ENCODE results near the gene SECISBP2.

The SECISBP2 gene

GRCh38 chr9:89382026-89382986, 64.0 kb downstream of the SECISBP2 start:
- DNase-seq (ENCODE audit: low spot score): no peak

- DNase-seq (ENCODE audit: low spot score): no peak
These were observed 64.9 kb downstream of the SECISBP2 start for GRCh38 chr9:89383030-89383720.

GRCh38 chr9:89383721-89384300, 65.5 kb downstream of the SECISBP2 start:
- DNase-seq (ENCODE audit: low spot score): no peak

- DNase-seq (ENCODE audit: low spot score): no peak
These were observed 66.5 kb downstream of the SECISBP2 start for GRCh38 chr9:89384783-89385182.

DNA sequence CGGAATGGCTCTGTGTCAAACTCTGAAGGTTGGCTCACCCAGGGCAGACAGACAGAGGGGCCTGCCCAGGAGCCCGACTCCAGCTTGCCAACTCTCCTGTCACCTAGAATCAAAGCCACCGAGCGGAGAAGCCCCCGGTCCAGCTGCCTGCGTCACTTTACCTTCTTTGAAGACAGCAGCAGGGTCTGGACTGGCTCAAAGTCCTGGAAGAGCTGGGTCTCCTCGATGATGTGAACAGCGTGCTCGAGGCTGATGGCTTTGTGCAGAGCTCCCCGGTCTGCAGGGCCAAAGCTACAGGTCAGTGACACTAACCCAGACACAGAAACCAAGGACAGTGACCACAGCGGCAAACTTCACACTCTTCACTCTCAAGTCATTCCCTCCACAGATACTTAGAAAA, 67.9 kb downstream of the SECISBP2 start:
- DNase-seq (ENCODE audit: low spot score): no peak

DNA sequence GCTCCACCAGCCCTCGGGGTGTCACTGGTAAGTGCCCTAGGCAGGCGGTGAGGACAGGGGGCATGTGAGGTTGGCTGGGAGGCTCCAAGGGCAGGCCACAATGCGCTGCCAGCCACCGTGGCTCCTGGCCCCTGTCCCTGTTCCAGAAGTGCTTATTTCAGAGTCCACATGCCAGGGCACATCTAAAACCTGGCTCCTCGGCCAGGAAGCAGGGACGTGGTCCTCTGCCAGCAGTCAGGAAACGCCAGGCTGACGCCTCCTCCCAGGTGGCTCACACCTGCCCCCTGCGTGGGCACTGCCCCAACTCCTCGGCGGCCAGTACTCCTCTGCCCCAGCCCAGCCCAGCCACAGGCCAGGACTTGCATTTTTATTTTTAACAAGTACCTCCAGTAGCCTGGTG, 68.5 kb downstream of the SECISBP2 start:
- no peak for DNase-seq (ENCODE audit: low spot score)

GRCh38 chr9:89387197-89387849, 69.0 kb downstream of the SECISBP2 start:
- no peak for DNase-seq (ENCODE audit: low spot score)

DNA sequence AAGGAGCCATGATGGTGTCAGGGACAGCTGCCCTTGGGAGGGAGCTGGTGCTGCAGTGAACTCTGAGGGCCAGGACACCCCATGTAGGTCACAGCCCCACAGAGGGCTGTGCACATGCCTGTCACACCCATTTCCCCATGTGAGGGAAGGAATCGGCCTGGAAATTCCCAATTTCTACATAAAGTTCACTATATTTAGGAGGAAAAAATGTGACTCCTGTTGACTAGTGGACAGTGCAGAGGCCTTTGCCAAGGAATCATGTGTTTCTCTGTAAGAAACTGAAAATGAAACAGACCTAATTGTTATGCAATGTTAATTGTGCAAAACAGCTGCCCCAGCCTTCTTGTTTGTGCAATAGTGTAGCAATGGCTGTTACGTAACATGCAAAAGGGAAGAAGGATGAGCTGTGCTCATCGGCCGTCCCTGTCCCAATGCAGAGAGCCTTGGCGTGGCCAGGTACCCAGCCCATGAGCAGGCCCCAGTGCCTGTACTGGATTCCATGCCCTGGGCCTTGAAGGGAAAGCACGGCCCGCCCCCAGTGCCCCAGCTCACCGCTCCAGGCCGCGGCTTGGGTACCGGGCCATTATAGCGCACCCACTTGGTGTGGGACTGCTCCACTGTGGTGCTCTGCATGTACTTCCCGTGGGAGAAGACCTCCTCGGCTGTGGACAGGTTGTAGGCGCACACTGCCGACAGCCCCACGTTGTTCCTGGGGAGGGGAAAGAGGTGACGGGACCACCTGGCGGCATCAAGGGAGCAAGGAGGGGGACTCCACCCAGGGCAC, 70.0 kb downstream of the SECISBP2 start:
- DNase-seq (ENCODE audit: low spot score): no peak

GRCh38 chr9:89388868-89389177, 70.5 kb downstream of the SECISBP2 start:
- no peak for DNase-seq (ENCODE audit: low spot score)

- no peak for DNase-seq (ENCODE audit: low spot score)
These were observed 71.8 kb downstream of the SECISBP2 start for GRCh38 chr9:89390068-89390555.

DNA sequence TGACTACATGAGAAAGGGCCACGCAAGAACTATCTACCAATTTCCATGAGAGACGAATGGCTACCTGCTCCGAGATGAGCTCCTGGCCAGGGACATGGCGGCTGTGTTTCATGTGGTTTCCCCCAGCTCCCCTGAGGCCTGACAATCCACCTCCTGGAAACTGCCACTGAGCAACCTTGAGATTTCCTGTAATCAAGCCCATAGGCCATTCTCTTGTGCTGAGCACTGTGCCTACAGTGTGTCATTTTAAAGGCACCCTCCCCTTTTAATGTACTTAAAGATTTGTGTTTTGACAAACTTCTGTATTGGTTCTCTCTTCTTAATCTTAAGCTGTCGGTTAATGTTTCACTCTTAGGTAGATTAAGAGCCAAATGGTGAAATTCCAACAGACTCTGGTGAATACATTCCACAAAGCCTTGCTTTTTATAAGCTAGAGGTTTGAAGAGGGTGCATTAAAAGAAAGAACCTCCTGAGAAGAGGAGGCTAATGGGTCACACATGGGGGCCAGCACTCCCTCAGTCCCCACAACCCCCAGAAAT, 72.3 kb downstream of the SECISBP2 start:
- no peak for DNase-seq (ENCODE audit: low spot score)

GRCh38 chr9:89391585-89391984, 73.3 kb downstream of the SECISBP2 start:
- no peak for DNase-seq (ENCODE audit: low spot score)

DNA sequence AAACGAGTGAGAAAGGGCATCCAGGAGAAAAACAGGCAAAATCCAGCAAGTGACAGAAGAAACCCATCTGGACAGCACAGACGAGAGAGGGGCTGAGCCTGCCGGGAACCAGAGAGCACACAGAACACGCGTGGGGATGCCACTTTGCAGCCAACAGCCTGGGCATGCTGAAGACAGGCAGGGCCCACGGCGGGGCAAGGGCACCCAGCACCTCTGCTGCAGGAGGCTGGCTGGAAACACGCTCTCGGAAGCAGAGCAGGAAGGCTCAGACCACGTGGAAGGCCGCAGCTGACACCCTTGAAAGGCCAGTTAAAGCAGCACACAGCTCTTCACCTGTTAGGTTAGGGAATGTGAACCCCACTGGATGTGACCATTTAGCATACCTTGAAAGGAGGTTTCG, 76.1 kb downstream of the SECISBP2 start:
- no peak for DNase-seq (ENCODE audit: low spot score)

DNA sequence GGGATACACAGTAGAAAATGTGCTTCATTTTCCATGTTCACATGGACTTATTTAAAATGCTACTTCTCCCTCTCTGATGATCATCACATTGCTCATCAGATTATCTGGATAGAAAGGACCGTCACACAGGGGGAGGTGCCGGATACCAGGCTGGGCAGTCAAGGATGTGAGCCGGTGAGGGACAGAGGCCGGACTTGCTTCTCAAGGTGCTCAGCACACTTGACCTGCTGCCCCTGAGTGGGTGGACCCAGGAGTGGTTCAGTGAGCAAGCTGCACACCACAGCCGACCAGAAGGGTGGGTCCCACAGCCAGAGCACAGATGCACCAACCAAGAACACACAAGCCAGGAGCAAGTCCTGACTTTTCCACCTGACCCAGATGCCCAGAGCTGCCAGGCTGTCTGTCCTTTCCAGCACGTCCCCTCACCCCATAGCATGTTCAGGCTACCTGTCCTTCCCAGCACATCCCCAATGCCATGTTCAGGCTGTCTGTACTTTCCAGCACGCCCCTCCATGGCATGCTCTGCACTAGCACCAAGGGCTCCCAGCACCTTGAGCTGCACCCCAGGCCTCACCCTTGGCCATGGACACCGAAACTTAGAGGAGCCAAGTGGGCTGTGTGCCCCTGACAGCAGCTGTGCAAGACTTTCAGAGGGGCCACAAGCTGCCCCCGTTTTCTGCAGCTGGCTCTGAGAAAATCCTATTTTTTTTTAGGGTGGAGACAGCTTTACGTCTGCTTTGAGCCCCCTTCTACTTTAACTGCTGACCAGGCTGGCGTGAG, 77.8 kb downstream of the SECISBP2 start:
- no peak for DNase-seq (ENCODE audit: low spot score)

DNA sequence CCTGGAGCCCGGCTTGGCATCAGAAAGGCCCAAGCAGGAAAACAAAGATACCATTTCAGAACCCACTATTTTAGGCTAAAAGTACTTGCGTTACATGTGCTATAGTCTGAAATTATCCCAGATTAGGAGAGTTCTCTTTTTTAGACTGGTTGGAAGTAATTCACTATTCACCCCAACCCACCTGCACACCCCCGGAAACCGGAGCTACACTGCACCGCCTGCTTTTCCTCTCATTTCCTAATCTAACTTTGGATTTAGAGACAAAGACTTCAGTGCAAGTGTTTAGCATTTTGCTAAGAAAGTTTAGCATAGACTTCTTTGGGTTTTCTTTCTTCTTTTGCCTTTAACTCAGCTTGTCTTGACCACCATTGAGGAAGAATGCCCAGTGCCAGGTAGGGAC, 79.2 kb downstream of the SECISBP2 start:
- no peak for DNase-seq (ENCODE audit: low spot score)

DNA sequence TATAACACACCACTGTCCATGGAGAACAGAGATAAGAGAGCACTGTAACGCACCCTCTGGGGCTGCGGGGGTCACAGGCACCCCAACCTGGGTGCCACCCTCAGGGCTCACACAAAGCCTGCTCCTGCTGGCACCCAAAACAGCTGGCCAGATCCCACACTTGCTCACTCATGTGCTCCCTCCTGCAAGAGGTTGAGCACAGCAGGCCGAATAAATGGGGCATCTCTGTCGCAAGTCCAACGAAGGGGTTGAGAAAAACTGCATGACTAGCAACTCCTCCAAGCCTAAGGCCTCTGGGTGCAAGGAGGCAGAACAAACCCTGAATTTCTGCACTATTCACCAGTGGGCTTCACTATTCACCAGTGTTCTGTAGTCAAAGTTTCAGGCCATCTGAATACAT, 80.3 kb downstream of the SECISBP2 start:
- DNase-seq (ENCODE audit: low spot score): no peak

GRCh38 chr9:89400403-89401116, 82.3 kb downstream of the SECISBP2 start:
- no peak for DNase-seq (ENCODE audit: low spot score)

DNA sequence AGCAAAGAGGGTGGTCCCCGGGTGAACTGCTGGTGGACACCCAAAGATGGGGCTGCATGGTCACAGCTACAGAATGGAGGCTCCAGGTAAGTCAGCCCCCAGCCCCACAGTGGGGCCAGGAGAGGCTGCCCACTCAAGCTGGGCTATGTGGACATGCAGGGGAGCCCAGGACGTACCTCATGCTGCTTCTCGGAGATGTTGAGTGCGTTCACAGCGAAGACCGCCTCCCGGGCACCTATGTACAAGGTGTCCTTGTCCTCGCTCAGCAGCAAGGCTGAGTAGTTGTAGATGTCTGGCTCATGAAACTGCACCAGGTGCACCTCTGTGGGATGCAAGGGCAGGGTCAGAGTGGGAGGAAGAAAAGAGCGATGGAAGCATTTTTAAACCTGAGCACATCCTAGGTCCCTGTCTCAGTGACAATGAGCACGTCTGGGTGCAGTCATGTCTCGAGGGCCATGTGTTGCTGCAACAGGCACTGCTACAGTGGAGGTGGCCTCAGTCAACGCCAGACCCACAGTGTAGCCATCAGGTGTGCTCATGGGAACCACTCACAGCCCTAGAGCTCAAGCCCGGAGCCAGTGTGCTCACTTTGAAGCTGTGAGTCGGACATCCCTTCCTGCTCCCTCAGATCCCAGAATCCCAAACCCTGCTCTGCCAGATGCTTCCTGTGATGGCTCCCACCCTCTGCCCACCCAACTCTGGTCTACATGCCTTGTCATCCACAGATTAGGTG, 84.6 kb downstream of the SECISBP2 start:
- no peak for DNase-seq (ENCODE audit: low spot score)

- DNase-seq (ENCODE audit: low spot score): no peak
These were observed 85.8 kb downstream of the SECISBP2 start for GRCh38 chr9:89404074-89404473.
